Right lobe of liver (tissue), 4 donors: Measurements from ENCODE around the gene STXBP2.

Experiments
- POLR2A ChIP-seq: fragments of 450-650 bp; IDR thresholded peaks from one replicate; pipeline ENCODE4 v1.6.1; 2017; ENCODE audit warnings: antibody characterized with exemption, mild to moderate bottlenecking
- TF ChIP-seq, protein P1 (sequence below), 4 donors: fragments of 200-600 bp in 3 of 4; fragments of 450-650 bp in 1 of 4; IDR thresholded peaks; one replicate each; pipeline versions ENCODE4 v1.5.1 to v1.8.0; 2016 to 2022; ENCODE audit warnings: antibody characterized with exemption in 4 of 4, mild to moderate bottlenecking in 2 of 4
- donor health status: DM: no; HTN: no; CAD: no.
- donor health status: DM: no; HTN: no; CAD: no.
- donor health status: DM: no; HTN: yes; CAD: no.

DNA sequence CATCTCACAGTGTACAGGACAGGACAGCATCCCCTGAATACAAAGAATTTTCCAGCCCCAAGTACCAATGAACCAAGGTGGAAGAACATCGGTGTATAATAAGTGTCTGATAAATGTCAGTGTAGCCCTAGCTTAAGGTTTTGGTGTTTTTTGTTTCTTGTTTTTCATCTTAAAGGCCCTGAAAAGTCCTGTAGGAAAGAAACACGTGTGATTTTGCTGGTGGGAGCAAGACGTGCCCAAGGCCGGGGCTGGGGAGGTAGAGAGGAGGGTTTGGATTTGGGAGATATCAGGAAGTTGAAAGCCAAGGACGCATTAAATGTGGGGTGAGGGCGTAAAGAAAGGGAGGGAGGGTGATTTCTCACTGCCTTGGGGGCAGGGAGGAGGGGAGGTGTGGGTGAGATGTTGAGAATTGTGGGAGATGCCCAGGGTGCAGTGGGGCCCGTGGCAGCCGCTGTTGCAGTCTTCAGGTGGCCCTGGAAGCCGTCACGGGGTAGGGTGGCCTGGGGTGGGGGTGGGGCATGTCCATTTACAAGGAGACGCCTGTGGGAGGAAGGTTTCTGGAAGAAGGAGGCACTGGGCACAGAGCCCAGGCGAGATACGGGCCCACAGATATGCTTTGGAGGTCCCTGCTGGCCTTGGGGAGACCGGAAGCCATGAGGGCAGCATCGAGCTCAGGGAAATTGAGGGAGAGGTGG is 34.5 kb upstream of the STXBP2 start:
- TF ChIP-seq, protein P1, sequence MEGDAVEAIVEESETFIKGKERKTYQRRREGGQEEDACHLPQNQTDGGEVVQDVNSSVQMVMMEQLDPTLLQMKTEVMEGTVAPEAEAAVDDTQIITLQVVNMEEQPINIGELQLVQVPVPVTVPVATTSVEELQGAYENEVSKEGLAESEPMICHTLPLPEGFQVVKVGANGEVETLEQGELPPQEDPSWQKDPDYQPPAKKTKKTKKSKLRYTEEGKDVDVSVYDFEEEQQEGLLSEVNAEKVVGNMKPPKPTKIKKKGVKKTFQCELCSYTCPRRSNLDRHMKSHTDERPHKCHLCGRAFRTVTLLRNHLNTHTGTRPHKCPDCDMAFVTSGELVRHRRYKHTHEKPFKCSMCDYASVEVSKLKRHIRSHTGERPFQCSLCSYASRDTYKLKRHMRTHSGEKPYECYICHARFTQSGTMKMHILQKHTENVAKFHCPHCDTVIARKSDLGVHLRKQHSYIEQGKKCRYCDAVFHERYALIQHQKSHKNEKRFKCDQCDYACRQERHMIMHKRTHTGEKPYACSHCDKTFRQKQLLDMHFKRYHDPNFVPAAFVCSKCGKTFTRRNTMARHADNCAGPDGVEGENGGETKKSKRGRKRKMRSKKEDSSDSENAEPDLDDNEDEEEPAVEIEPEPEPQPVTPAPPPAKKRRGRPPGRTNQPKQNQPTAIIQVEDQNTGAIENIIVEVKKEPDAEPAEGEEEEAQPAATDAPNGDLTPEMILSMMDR (IDR thresholded peaks at IDR 0.05) = no peak
- TF ChIP-seq POLR2A = no peak
